Right kidney (tissue), 1 donor: ENCODE data around the gene SLC6A20.

Experiments
- DNase-seq: peaks from one replicate; pipeline ENCODE4 v3.0.0-alpha.2; 2016

SLC6A20 gene

GRCh38 chr3:45719655-45720487, 76.5 kb downstream of the SLC6A20 start:
- DNase-seq, result no peak

DNA sequence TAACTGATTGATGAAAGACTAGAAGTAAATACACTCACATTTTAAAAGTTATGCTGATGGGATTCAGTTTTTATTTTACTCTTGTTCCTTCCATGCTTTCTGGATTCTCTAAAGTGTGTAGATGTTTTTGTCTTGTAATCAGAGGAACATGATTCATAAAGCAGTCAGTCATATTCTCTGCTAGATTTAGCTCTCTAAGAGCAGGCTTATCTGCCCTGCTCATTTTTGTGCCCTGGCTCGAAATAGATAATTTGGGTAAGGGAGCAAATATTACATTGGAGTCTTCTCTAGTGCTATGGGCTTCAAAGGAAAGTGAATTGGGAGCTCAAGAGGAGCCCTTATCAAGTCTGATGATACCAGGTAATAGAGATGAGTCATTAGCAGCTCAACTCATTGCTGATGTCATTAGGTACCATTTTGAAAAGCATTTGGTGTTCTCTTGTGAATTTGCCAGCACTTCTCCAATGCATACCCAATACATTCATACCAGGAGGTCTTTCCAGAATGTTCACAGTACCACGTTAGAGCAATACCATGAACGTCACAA, 79.5 kb downstream of the SLC6A20 start:
- no peak for DNase-seq

DNA sequence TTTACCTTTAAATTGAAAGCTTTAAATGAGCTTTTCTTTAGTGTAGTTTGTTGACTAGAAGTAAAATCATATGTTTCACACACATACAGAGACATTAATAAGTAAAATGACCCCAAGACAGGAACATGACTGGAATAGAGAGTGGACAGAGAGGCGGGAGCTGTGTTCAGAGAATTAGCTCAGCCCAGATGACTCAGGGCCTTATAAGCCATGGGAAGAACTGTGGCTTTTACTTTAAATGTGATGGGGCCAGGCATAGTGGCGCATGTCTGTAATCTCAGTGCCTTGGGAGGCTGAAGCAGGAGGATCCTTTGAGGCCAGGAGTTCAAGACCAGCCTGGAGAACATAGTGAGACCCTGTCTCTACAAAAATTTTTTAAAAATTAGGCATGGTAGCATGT, 80.4 kb downstream of the SLC6A20 start:
- DNase-seq, result no peak

GRCh38 chr3:45712434-45713110, 83.8 kb downstream of the SLC6A20 start:
- no peak for DNase-seq

- DNase-seq, result no peak
These were observed 84.4 kb downstream of the SLC6A20 start for GRCh38 chr3:45711931-45712330.

DNA sequence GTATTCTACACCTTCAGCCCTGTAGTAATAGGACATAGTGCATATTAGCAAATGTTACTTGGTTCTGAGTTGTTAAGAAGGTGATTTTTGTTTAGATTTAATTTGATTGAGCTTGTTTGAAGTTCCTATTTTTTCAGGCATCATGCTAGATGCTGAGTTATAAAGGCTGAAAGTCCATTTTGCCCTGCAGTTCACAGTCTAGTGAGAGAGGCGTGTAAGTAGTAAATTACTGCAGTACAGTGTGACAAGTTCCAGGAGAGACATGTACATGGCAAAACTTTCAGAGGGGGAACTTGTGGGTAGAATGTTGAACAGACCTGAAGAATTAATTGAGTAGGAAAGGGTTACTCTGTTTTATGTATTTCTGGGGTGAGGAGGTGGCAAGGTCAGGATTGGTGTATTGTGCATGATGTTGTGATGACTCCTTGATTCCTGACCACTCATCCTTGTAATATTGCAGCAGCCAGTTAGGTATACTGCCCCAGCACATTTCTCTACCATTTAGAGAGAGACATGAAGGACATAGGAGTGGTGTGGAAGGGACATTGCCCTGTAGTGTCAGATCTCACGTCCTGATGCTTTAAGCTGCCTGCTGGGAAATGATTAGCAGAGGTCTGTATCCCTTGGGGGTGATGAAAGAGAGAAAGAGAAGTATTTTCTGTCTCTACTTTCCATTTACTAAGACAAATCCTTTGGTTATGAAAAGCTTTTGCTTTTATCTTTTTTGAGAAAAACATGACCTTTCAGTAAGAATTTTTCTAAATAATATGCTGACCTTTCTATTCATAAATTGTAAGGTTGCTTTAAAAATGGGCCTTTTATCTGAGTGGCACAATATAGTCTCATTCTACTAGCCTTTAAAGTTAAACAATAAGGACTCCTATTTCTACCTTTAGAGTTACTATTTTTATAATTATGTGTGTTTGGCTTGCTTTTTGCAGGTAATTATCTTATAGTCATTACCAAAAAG, 90.2 kb downstream of the SLC6A20 start:
- DNase-seq, result no peak
